Measurements from ENCODE around the gene LIX1L. TPM values are rescaled to one million over a fixed set of nuclear protein-coding genes. Genes with fewer than 3 reads are reported as not detected.

The LIX1L gene
- total and polyA plus RNA-seq, 2 of the 13 experiments (the other 11 are each of a cell fraction or from before 2014, with no cell fraction given), result 8.1 to 24.9 TPM

DNA sequence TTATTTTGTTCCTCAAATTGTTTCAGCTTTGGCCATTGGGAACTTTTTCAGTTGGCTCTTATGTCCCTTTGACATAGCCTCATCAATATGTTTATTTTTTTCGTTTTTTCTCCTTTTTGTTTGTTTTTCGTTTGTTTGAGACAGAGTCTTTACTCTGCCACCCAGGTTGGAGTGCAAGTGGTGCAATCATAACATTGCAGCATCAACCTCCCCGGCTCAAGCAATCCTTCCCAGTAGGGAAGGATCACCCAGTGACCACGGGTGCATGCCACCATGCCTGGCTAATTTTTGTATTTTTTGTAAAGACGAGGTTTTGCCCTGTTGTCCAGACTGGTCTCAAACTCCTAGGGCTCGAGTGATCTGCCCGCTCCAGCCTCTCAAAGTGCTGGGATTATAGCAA, 14.8 kb upstream of the LIX1L start:
- Histone ChIP-seq H2AFZ (ENCODE audit: low read length) (no peak overlapping the region), H3K27me3 (ENCODE audit: control insufficient read depth in 1 of 2, insufficient read depth in 2 of 2, low read length in 2 of 2) (no peaks in the 10 kb centered on the region), H4K20me1 (ENCODE audit: insufficient read depth, low read length) (no peaks in the 10 kb centered on the region), H3K4me1 (ENCODE audit: insufficient read depth, low read length) (peaks cover 23% of the 10 kb centered on the region), H3K36me3 (replicated peaks in 1 of 2; ENCODE audit: control insufficient read depth in 1 of 2, insufficient read depth in 2 of 2, low read length in 2 of 2) (no peaks in the 10 kb centered on the region), H3K4me3 (replicated peaks in 1 of 3; ENCODE audit: insufficient read depth in 1 of 3, low read depth in 2 of 3, low read length in 3 of 3) (no peak overlapping the region), H3K4me2 (ENCODE audit: low read depth, low read length) (peak overlapping the region; percentile 41), H3K9ac (ENCODE audit: insufficient read depth, low read depth, low read length) (no peak overlapping the region), H3K79me2 (ENCODE audit: insufficient read depth, low read length) (no peaks in the 10 kb centered on the region), H3K9me3 (ENCODE audit: low read length) (no peaks in the 10 kb centered on the region), H3K27ac (ENCODE audit: extremely low read length, insufficient read depth, low read length) (peak overlapping the region; percentile 14)
- WGBS (ENCODE audit: low lambda C conversion rate), result 17% methylated on average over 7 of the region's 7 CpGs
- CTCF ChIA-PET (ENCODE audit: low intra/inter-chr PET ratio, low total read pairs), result interaction anchor here (0.9 kb wide), 1 partner anchor 41 kb away, joined by 3 read pairs; no protein-coding TSS in a partner anchor
- FAIRE-seq (peak; percentile 95), DNase-seq (ENCODE audit: low spot score) (peak; percentile 66), ATAC-seq (peak; percentile 95)
- POLR2A ChIA-PET, result interaction anchor here (0.6 to 2.0 kb wide), 2 partner anchors 8 to 14 kb away, joined by 3 to 10 read pairs; partner anchors contain the start of genes ANKRD34A and POLR3GL
- no TSS peak for BruUV-seq (replicated peaks)
- in situ Hi-C loops (cut with HindIII; ENCODE audit: extremely low pct_ligation_motif_present, low pct_unique_long_range_greater_than_20kb) (no loop called here), intact Hi-C loops (cut with micrococcal nuclease; ENCODE audit: unreplicated experiment) (no loop called here)
- TF ChIP-seq ATAD3A (CRISPR knock-in tag; IDR thresholded peaks at IDR 0.05), result no peak
- TF ChIP-seq, protein P1, sequence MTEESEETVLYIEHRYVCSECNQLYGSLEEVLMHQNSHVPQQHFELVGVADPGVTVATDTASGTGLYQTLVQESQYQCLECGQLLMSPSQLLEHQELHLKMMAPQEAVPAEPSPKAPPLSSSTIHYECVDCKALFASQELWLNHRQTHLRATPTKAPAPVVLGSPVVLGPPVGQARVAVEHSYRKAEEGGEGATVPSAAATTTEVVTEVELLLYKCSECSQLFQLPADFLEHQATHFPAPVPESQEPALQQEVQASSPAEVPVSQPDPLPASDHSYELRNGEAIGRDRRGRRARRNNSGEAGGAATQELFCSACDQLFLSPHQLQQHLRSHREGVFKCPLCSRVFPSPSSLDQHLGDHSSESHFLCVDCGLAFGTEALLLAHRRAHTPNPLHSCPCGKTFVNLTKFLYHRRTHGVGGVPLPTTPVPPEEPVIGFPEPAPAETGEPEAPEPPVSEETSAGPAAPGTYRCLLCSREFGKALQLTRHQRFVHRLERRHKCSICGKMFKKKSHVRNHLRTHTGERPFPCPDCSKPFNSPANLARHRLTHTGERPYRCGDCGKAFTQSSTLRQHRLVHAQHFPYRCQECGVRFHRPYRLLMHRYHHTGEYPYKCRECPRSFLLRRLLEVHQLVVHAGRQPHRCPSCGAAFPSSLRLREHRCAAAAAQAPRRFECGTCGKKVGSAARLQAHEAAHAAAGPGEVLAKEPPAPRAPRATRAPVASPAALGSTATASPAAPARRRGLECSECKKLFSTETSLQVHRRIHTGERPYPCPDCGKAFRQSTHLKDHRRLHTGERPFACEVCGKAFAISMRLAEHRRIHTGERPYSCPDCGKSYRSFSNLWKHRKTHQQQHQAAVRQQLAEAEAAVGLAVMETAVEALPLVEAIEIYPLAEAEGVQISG (CRISPR knock-in tag; IDR thresholded peaks at IDR 0.05), result peak; percentile 44; the same call in 1 of the 2 replicates
- TF ChIP-seq SALL2 (CRISPR knock-in tag; IDR thresholded peaks at IDR 0.05), result no peak
- TF ChIP-seq, protein P2, sequence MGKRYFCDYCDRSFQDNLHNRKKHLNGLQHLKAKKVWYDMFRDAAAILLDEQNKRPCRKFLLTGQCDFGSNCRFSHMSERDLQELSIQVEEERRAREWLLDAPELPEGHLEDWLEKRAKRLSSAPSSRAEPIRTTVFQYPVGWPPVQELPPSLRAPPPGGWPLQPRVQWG (CRISPR knock-in tag; IDR thresholded peaks at IDR 0.05; ENCODE audit: borderline replicate concordance, low read depth), result no peak
- TF ChIP-seq, protein P3, sequence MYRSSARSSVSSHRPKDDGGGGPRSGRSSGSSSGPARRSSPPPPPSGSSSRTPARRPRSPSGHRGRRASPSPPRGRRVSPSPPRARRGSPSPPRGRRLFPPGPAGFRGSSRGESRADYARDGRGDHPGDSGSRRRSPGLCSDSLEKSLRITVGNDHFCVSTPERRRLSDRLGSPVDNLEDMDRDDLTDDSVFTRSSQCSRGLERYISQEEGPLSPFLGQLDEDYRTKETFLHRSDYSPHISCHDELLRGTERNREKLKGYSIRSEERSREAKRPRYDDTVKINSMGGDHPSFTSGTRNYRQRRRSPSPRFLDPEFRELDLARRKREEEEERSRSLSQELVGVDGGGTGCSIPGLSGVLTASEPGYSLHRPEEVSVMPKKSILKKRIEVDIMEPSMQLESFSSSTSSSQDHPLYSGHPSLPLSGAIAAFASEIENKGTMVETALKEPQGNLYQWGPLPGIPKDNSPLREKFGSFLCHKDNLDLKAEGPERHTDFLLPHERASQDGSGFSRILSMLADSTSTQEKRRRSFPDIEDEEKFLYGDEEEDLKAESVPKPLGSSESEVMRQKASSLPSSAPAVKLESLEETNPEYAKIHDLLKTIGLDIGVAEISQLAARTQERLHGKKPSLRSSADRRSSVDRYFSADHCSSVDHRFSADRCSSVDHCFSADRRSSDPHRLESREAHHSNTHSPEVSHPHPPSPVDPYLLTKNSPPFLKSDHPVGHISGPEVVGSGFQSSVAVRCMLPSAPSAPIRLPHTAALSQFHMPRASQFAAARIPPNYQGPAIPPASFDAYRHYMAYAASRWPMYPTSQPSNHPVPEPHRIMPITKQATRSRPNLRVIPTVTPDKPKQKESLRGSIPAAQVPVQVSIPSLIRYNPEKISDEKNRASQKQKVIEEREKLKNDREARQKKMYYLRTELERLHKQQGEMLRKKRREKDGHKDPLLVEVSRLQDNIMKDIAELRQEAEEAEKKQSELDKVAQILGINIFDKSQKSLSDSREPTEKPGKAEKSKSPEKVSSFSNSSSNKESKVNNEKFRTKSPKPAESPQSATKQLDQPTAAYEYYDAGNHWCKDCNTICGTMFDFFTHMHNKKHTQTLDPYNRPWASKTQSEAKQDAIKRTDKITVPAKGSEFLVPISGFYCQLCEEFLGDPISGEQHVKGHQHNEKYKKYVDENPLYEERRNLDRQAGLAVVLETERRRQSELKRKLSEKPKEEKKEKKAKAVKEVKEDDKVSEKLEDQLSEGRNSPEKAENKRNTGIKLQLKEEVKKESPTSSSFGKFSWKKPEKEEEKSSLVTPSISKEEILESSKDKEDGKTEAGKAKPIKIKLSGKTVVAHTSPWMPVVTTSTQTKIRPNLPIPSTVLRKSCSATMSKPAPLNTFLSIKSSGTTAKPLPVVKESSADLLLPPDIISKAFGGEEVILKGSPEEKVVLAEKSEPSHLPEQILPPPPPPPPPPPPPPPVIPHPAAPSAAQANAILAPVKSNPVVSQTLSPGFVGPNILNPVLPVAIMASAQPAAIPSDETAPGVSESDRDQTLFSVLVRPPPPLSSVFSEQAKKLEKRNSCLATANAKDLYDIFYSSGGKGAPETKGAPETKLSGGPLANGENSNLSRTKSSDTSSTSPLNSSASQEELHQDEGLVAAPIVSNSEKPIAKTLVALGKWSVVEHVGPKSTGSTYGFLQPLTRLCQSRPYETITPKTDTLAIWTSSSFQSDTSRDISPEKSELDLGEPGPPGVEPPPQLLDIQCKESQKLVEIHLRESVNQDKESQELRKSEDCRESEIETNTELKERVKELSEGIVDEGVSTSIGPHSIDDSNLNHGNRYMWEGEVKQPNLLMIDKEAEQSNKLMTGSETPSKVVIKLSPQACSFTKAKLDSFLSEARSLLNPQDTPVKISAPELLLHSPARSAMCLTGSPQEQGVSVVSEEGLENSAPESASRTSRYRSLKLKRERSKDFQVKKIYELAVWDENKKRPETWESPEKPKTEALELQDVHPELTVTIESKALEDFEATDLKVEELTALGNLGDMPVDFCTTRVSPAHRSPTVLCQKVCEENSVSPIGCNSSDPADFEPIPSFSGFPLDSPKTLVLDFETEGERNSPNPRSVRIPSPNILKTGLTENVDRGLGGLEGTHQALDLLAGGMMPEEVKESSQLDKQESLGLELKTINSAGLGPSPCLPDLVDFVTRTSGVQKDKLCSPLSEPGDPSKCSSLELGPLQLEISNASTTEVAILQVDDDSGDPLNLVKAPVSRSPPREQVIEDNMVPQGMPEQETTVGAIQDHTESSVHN (CRISPR knock-in tag; IDR thresholded peaks at IDR 0.05), result no peak
- no peak for TF ChIP-seq POLR2AphosphoS2 (IDR thresholded peaks at IDR 0.05; ENCODE audit: low read depth, low read length)
- no peak for TF ChIP-seq ZNF891 (CRISPR knock-in tag; IDR thresholded peaks at IDR 0.05)
- TF ChIP-seq MZF1 (CRISPR knock-in tag; IDR thresholded peaks at IDR 0.05; ENCODE audit: borderline replicate concordance), result no peak
- TF ChIP-seq KMT2A (CRISPR knock-in tag; IDR thresholded peaks at IDR 0.05), result no peak
- TF ChIP-seq HOXA5 (CRISPR knock-in tag; IDR thresholded peaks at IDR 0.05), result no peak
- TF ChIP-seq ZFYVE20 (CRISPR knock-in tag; IDR thresholded peaks at IDR 0.05; ENCODE audit: borderline replicate concordance, low read depth), result no peak
- TF ChIP-seq RXRA (CRISPR knock-in tag; IDR thresholded peaks at IDR 0.05), result no peak
- TF ChIP-seq ZNF329 (CRISPR knock-in tag; IDR thresholded peaks at IDR 0.05; ENCODE audit: low read depth), result no peak

Measured in HepG2 (cell line).